ENCODE measurements around the gene AHNAK2.

DNA sequence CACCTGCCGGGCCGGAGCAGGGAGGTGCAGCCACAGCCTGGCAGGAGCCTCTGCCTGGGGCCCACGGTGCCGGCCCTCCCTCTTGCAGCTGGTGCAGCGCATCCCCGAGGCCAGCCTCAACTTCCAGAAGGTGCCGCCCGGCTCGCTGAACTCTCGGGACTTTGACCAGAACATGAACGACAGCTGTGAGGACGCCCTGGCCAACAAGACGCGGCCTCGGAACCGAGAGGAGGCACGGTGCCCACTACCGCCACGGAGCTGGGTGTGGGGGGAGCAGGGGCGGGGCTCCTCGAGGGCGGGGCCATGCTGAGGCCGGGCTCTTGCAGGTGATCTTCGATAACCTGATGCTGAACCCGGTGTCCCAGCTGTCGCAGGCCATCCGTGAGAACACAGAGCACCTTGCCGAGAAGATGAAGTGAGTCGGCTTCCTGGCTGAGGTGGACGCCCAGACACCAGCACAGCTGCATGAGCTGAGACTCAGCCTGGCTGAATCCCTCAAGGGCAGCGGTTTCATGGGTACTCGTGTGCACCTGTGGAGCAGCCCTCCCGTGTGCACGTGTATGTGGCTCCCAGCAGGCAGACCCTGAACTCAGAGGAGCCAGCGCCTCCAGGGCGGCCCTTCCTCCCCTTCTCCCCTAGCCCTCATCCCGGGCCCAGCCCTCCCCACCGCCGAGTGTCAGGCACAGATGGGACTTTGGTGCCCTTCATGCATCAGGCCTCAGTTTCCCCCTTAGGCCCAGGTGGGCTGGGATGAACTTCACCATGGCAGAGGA, 84.6 kb downstream of the AHNAK2 start:
- no peak for TF ChIP-seq POLR2AphosphoS5 (IDR thresholded peaks at IDR 0.05; ENCODE audit: borderline replicate concordance, low read depth, low read length)
- TF ChIP-seq EZH2 (IDR thresholded peaks at IDR 0.05), result no peak

All from SK-N-MC (cell line).